A549 (cell line): ENCODE data around the gene TRIM2.

Experiments used
- CBX8 ChIP-seq: fragments of 200-600 bp; sonication (generic); IDR thresholded peaks from 2 replicates; pipeline ENCODE4 v1.6.1; 2016
- CHD4 ChIP-seq: fragments of 200-600 bp; sonication (generic); IDR thresholded peaks from 2 replicates; pipeline ENCODE4 v1.6.1; 2016; ENCODE audit warnings: antibody characterized with exemption, mild to moderate bottlenecking, borderline replicate concordance
- EP300 ChIP-seq, 2 experiments: fragments of >200 bp; sonication (Bioruptor Twin); formaldehyde crosslinking; IDR thresholded peaks; 2 replicates in 1 of 2; 3 replicates in 1 of 2; pipeline ENCODE4 v1.6.1; 2016 to 2017
- FOSL2 ChIP-seq, 2 experiments: fragments of 450-650 bp in 1 of 2; fragments of >200 bp in 1 of 2; sonication (Bioruptor Twin) in 1 of 2; formaldehyde crosslinking; IDR thresholded peaks; 2 replicates each; pipeline versions ENCODE4 v1.5.0 to v1.6.1; 2016 to 2020; ENCODE audit warnings: mild to moderate bottlenecking in 1 of 2, moderate library complexity in 1 of 2
- HDAC2 ChIP-seq: fragments of 200-600 bp; sonication (generic); IDR thresholded peaks from 2 replicates; pipeline ENCODE4 v1.6.1; 2016
- MAFK ChIP-seq: fragments of 450-650 bp; IDR thresholded peaks from 2 replicates; pipeline ENCODE4 v1.6.1; 2014; ENCODE audit not compliant: partially characterized antibody
- POLR2A ChIP-seq: IDR thresholded peaks from 2 replicates; pipeline ENCODE4 v1.6.1; 2012; ENCODE audit warnings: mild to moderate bottlenecking, low read length
- RARB ChIP-seq: fragments of 250-450 bp; sonication (Bioruptor Pico); IDR thresholded peaks from 2 replicates; pipeline ENCODE4 v1.8.0; 2021; ENCODE audit warnings: mild to moderate bottlenecking, moderate library complexity
- REST ChIP-seq: fragments of 200-600 bp; sonication (generic); IDR thresholded peaks from 2 replicates; pipeline ENCODE4 v1.6.1; 2016; ENCODE audit warnings: antibody characterized with exemption, mild to moderate bottlenecking, moderate library complexity
- SMC3 ChIP-seq: fragments of >200 bp; sonication (Bioruptor Twin); formaldehyde crosslinking; IDR thresholded peaks from 3 replicates; pipeline ENCODE4 v1.6.1; 2018; ENCODE audit warnings: inconsistent platforms
- TF ChIP-seq, protein P1 (sequence below): fragments of >200 bp; sonication (Bioruptor Twin); formaldehyde crosslinking; IDR thresholded peaks from 3 replicates; pipeline ENCODE4 v1.5.1; 2016
- TF ChIP-seq, protein P2 (sequence below): IDR thresholded peaks from 2 replicates; pipeline ENCODE4 v1.6.1; 2012
- TF ChIP-seq, protein P3 (sequence below): fragments of 150-350 bp; IDR thresholded peaks from 2 replicates; pipeline ENCODE4 v1.6.1; 2014; ENCODE audit warnings: low read depth, mild to moderate bottlenecking, low read length

- no peak for TF ChIP-seq REST
- TF ChIP-seq, protein P1, sequence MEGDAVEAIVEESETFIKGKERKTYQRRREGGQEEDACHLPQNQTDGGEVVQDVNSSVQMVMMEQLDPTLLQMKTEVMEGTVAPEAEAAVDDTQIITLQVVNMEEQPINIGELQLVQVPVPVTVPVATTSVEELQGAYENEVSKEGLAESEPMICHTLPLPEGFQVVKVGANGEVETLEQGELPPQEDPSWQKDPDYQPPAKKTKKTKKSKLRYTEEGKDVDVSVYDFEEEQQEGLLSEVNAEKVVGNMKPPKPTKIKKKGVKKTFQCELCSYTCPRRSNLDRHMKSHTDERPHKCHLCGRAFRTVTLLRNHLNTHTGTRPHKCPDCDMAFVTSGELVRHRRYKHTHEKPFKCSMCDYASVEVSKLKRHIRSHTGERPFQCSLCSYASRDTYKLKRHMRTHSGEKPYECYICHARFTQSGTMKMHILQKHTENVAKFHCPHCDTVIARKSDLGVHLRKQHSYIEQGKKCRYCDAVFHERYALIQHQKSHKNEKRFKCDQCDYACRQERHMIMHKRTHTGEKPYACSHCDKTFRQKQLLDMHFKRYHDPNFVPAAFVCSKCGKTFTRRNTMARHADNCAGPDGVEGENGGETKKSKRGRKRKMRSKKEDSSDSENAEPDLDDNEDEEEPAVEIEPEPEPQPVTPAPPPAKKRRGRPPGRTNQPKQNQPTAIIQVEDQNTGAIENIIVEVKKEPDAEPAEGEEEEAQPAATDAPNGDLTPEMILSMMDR = no peak
- TF ChIP-seq POLR2A = no peak
- TF ChIP-seq, protein P2, sequence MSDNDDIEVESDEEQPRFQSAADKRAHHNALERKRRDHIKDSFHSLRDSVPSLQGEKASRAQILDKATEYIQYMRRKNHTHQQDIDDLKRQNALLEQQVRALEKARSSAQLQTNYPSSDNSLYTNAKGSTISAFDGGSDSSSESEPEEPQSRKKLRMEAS = no peak
- TF ChIP-seq SMC3 = no peak
- no peak for TF ChIP-seq EP300 (IDR thresholded peaks at IDR 0.05)
- TF ChIP-seq CBX8 = no peak
- no peak for TF ChIP-seq RARB
- no peak for TF ChIP-seq FOSL2 (IDR thresholded peaks at IDR 0.05)
- no peak for TF ChIP-seq FOSL2 (CRISPR knock-in tag; IDR thresholded peaks at IDR 0.05)
- TF ChIP-seq CHD4 = no peak
- TF ChIP-seq, protein P3, sequence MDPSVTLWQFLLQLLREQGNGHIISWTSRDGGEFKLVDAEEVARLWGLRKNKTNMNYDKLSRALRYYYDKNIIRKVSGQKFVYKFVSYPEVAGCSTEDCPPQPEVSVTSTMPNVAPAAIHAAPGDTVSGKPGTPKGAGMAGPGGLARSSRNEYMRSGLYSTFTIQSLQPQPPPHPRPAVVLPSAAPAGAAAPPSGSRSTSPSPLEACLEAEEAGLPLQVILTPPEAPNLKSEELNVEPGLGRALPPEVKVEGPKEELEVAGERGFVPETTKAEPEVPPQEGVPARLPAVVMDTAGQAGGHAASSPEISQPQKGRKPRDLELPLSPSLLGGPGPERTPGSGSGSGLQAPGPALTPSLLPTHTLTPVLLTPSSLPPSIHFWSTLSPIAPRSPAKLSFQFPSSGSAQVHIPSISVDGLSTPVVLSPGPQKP = no peak
- TF ChIP-seq HDAC2 = no peak
- peak; percentile 50 for TF ChIP-seq MAFK
Observed at GRCh38 chr4:153282023-153282422, 77.8 kb downstream of the TRIM2 start.
